Activated CD4-positive, alpha-beta T cell treated with anti-CD3 and anti-CD28 coated beads for 1 hour (primary cell): ENCODE data around the gene CHST15.
"Not testable (repeated sequence)": the region's sequence is repeated elsewhere in the genome, so short reads cannot be mapped to it uniquely, and the experiment has no call there.

ENCODE experiments used
- DNase-seq: peaks from one replicate; pipeline ENCODE4 v3.0.0-alpha.2; 2020

CHST15 gene

DNA sequence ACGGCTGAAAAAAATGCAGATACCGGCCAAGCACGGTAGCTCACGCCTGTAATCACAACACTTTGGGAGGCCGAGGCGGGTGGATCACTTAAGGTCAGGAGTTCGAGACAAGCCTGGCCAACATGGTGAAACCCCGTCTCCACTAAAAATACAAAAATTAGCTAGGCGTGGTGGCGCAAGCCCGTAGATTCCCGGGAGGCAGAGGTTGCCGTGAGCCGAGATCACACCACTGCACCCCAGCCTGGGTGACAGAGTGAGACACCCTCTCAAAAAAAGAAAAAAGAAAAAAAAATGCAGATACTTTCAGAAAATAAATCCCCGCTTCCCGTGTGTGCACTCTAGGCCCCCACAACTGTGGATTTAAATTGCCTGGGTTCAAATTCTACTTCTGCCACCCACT lies 2.4 kb upstream of the CHST15 start:
- DNase-seq, result not testable (repeated sequence)

DNA sequence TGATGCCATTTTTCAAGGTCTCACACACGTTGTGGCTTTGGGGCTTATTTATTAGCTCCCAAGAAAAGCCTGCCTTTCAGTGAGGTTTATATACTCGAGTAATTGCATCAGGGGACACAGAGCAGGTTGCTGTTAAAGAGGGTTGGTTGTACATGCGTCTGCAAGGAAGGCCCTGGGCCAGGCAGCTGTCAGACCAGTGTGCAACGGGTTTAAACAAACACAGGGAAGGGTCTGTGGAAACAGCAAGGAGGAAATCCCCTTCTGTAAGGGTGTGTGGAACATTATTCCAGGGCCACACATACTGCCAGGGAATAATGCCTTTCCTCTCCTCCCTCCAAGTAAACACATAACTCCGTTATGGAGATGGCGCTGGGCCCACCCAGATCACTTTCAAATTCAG lies 1.7 kb upstream of the CHST15 start:
- DNase-seq, result no peak

DNA sequence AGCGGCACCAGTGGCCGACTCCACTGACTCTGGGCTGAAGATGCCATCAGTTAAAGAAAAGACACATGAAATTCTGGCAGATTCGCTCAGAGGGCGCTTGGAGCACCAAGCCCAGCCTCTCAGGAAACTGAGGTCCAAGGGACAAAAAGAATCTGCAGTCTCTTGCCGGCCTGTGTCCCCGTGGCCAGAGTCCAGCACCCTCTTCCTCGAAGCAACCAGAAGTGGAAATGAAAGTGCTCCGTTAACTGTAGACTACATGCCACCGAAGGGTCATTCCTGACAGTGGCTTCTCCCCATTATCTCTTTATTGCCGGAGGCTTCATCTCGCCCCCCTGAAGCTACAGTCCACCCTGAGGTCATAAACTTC lies 1.0 kb upstream of the CHST15 start:
- no peak for DNase-seq

DNA sequence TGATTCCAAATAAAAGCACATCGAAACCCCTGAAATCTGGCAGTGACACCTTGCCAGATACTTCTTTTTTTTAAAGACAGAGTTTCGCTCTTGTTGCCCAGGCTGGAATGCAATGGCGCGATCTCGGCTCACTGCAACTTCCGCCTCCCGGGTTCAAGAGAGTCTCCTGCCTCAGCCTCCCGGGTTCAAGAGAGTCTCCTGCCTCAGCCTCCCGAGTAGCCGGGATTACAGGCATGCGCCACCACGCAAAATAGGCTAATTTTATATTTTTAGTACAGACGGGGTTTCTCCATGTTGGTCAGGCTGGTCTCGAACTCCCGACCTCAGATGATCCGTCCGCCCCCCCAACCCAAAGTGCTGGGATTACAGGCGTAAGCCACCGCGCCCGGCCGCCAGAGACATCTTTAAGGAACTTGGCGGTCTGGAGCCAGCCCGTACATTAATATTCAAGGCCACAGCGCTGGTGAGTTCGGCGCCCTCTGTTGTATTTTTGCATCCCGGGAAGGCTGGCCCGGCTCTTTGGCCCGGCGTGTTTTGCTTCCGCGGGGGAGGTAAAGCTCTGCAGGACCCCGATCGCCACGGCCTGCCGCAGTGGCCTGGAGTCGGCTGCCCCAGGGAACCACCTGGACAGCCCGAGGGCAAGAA lies 498 bp upstream of the CHST15 start:
- DNase-seq, result not testable (repeated sequence)

DNA sequence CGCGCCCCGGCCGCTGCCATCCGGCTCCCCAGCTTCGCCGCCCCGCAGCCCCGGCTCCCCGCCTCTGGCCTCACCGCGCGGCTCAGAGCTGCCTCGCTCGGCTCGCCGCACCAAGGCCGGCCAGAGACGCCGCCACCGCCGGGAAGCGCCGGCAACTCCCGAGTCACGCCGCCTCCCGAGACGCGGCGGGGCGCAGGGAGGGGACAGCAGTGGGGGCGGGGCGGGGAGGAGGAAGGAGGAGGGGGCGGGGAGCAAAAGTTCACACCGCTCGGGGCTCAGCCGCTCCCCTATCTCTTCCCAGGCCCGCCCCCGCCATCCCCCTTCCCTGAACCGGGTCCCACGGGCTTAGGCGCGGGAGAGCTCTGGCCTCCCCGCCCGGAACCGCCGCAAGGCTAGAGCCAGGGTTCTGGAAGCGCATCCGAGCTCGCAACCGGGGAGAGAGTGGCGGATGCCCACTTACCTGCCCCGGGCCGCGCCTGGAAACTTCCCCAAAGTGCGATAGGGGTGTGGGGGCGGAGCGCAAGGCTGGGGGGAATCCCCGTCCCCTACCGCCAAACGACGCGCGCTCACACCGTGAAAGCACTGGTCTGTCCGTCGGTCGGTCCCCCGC lies 1.0 kb downstream of the CHST15 start:
- DNase-seq, result no peak

DNA sequence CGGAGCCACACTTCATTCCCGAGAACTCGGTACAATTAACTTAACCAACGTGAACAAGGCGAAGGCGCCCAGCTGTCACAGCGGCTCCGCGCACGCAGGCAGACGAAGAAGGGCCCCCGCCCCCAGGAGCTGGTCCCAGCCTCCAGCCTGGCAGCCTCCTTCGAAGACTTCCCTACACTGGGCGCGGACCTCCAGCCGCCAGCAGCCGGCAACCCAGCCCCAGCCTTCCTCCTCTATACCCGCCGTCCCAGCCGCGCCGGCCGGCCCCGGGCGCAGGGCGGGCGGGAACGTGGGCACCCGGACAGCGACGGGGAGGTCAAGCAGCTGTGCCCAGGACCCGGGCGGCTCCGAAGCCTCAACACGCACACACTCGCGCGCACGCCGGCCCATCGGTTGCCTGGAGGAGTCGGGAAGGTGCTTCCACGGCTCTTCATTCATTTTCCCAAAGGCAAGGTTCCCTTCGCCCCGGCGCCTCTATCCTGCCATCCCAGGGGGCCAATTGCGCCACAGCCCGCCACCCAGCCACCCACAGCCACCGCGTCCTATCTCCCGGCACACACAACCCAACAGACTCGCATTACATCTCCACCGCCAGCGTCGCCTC lies 1.6 kb downstream of the CHST15 start:
- DNase-seq, result no peak

DNA sequence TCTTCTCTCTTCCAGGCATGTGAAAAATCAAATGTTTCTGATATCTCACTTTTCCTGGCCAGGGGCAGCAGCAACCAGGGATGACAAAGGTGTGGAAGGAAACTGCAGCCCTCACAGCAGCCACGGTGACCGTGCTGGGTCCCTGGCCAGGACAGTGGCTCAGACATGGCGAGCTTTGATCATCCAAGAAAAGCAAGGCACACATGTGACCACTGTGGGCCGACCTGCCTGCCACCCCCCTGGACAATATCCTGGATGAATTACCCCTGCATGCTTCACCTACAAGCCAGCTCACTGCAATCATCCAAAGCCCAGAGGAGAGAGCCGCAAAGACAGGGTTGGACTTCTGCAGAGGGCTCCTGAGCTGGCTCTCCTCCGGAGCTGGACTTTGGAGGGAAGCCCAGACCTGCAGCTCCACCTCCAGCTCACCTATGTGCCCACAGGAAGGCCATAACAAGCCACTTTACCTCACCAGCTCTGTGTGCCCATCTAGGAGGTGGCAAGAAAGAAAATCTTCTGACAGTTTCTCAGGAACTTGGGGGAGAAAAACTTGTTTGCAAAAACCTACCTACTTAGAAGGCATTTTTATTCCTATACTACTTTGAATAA lies 2.7 kb downstream of the CHST15 start:
- DNase-seq, result no peak

DNA sequence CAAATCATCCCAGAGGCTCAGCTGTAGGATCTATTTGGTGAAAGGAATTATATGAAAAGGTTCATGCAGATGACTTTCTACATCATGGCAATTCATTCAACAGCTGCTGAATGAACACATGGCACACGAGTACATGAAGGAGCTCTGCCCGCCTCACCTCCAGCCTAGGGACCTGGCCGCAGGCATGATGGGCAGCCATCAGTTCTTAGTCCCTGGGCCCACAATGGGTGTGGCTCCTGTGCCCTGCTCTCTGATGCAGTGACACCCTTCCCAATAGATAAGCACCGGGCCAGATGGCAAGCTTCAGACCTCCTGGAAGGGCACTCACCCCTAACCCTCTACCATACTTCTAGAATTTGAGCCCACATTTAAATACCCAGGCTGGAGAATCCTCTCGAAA lies 3.5 kb downstream of the CHST15 start:
- no peak for DNase-seq

DNA sequence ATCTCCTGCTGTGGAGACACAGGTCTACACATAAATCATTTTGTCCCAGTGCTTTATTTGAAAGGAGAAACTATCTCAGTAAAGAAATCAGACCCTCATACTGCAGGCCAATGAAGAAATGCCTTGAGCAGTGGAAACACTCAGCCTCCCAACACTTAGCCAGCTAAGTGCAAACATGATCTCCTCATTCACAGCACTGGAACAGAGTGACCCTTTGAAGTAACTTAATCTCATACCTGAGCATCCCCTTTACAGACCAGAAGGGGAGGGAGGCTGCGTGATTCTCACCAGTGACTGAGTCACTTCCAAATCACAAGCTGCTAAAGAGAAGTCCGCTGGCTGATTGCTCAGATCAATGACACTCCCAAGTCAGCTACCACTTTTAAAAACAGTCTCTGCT lies 4.5 kb downstream of the CHST15 start:
- DNase-seq, result no peak

DNA sequence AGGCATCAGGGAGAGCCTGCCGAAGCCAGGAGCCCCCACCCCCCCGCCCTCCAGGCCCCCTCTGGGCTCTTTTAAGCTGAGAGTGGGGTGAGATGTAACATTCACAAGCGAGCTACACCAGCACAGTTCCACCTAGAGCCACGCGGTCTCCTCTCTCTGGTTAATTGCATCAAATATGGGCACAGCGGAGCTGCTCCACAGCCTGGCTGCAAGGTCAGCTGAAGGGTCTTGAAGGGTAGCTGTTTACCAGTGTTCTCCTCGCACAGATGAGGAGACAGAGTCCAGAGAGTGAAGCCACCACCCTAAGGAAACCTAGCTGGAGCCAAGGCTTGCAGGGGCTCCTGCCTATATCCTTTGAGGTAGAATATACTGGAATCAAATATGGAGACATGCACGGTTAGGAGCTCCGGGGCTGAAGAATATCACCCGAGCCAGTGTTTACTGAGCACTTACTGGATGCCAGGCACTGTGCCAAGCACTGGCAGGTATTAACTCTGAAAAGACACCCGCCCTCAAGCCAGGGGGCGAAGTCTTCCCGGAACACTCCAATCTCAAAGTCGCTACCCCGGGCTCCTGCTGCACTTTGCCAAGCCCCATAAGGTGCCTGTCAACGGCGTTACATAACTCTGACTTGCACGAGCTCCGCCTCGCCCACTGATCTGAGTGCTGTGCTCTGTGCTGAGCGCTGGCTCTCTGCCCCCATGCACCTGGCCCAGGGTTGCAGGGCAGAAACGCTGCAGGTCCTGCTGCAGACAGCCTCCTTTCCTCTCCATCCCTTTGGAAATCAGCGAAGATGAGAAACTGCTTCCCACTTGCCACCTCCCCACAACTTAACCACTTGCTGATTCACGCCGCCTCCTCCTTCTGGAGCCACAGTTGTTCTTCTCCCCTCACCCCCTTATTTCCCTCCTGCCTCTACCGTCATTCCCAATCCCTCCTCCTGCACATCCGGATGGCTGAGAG lies 5.4 kb downstream of the CHST15 start:
- no peak for DNase-seq

DNA sequence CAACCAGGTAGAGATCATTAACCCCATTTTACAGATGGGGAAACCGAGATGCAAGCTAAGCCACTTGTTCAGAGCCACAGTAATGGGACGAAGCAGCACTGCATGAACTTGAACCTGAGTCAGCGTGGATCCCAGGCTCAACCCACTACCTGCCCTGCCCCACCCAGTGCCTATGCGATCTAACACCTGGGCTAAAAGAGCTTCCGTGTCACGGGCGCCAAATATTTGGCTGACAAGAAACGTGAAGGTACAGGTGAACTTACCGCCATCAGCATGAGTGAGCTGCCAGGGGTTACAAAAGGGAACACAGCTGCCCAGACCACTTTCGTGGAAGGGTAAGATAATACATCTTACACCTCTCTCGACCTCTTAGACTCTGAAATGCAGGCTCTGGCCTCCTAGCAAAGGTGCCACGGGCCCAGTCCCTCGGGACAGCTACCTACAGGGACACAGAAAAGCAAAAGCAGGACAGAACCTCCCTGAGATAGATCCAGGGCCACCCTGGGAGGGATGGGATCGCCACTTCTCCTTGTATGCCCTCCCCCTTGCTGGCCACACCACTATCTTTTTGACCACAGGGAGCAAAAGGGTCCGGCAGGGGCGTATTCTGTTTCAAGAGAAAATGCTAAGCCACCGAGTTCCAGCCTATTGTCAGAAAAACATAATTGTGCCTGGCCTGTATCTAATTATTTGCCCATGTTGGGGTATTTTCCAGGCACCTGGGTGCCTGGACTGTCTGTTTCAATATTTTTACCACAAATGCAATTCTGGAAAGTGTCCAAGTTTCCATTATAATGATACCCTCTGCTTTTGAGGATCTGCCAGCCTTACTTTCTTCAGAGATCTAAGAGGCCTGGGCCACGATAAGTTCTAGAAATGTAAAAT lies 6.4 kb downstream of the CHST15 start:
- DNase-seq, result no peak

DNA sequence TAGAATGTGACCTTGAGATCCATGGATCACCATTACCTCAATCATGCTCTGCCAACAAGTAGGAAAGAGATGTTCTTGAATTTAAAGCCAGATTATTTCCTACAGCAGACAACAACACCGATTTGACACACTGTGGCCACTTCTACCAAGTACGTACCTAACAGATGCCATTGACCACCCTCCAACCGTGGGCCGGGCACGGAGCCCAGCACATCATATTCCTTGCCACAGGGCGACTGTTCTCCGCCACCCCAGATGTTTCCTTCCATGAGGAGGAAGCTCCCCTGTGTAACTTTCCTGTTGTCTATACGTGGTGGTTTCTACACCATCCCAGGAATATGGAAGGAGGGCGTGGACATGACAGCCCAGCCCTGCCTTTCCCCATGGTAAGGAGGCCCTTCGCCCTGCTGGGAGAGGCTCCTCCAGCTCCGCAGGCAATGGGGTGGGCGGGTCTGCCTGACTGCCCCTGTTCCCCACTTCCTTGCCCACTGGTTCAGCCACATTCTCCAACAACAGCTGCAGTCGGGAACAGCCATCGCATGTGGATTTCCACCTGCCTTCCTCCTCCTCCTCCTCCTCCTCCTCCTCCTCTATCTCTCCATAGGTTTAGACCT lies 7.2 kb downstream of the CHST15 start:
- DNase-seq, result no peak

DNA sequence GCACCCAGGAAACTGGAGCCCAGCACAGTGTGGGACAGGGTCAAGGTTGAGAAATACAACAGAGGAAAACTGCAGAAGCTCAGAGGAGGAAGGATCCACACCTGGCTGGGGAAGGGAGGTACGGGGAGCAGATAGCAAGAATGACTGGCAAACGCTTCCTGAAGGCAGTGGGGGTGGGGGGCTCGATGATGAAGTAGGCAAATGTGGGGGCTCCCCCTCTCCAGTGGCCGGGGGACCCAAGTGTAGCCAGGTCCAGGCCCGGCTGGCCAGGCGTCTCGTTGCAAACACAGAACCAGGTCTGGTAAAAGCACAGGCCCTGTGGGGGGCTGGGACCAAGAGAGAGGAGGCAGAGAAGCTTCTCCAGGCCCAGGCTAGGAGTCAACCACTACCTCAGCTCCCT lies 7.7 kb downstream of the CHST15 start:
- no peak for DNase-seq

DNA sequence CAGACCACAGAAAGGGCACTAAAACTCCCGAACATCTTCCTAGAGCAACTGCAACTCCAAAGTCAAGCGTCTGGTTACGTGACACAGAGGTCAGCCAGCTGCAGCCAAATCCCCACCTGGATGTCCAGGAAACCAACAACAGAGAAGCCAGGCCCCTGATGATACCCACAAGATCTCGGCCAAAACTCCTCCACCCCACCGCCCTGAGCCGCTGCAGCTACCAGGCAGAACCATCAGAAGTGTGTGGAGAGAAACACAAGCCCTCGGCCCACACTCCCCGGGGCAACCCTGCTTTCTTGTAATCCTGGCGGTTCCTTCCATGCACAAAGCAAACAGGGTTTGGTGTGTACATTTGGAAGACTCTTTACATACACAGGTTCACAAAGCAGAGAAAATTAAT lies 8.7 kb downstream of the CHST15 start:
- DNase-seq, result no peak

DNA sequence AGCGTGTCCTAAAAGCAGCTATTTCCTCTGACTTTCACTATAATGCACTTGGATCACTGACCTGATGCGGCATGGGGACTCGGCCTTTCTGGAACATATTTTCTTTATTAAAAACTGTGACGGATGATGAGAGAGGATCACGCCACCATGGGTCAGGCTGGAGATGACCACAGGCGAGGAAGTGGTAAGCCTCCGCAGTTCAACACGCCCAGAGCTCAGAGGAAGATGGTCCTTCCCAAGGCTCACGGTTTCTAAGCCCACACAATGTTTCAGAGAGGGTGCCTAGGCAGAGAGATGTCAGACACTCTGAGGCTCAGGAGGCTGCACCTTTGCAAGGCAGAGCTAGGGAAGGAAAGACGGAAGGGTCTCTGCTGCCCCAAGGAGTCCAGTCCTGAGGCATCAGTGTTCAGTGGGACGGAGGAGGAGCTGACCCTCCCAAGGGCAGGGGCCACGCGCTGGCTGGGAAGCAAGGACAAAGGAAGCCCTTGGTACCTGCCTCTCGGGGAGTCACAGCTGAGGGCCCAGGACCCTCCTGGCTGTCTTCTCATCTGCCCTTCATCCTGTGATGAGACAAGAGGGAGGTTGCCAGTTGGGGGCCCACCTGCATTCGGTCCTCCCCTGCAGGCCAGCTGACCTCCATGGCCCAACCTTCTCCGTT lies 9.5 kb downstream of the CHST15 start:
- DNase-seq, result no peak

DNA sequence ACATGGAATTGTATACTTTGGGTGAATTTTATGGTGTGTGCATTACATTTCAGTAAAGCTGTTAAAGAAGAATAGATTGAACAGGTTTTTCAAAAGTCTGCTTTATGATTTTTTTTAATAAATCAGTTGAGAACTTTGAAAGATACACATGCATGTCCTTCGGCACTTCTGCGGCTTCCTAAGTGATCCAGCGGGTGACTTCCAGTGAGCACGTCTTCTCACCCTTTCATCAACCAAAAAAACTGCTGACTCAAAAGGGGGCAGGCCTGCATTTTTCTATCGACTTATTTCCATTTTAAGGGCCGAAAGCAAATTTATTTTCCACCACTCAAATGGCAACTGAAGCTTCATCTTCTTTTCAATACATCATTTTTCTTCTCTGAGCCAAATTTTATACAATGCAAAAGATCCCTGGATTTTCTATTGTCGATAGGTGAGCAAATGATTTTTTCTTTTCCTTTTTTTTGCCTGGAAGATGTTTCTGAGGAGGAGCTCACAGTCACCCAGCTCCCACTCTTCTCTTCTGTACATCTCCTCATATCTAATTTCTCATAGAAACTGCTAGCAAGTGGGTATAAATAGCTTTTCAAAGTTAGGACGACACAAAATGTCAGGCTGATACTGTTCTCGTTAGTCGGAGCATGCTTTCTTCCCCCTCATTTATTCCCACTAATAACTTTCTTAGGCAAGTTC lies 10.2 kb downstream of the CHST15 start:
- DNase-seq, result no peak

DNA sequence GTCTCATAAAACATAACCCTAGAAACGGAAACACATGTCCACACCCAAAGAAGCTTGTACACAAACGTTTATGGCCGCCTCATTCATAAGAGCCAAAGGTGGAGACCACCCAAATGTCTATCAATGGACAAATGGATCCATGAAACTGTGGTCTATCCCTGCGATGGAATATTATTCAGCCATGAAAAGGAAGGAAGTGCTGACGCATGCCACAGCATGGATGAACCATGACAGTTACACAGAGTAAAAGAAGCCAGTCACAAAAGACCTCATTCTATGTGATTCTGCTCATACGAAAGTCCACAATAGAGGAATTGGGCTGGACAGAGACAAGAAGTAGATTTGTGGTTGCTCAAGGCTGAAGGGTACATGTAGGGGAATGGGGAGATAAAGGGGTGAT lies 10.8 kb downstream of the CHST15 start:
- DNase-seq, result no peak

DNA sequence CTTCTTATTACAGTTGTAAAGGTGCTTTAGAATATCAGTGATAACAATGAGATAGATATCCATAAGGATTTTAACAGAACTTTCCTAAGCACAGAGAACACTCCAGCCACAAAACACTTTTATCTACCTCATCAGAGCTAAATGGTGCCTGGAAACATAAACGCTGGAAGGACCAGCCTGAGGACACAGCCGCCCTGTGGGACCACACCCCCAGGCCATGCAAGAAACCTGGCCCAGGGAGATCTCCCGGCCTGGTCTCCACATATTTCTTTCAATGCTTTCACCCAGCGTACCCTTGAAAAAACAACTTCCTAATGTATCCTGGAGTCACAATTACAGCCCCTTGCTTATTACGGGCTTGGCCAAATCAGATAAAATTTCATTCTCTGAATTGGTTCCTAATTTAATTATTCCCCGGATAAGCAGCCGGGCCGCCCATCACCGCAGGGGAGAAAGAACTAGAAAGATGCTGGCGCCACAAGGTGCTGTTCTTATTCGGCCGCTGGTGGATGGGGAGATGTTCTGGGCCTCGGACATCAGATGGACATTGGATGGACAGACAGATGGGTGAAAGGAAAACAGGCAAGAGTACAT lies 11.8 kb downstream of the CHST15 start:
- DNase-seq, result no peak

DNA sequence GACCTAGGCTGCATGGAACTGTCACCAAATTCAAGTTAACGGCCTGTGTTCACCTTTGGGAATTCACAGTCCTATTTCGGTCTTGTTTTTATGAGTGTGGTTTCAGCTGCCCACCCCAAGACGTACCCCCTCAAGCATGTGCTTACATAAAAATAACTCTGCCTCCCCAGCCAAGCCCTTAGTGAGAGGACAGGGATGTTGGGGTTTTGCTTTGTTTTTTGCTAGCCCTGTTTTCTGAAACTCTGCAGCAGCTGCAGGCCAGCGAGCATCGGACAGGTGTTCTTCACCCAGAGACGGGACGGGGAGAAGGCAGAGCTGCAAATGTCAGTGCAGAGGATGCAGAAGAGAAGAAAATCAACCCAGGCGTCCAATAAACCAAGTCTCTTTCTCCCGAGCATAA lies 13.5 kb downstream of the CHST15 start:
- no peak for DNase-seq

DNA sequence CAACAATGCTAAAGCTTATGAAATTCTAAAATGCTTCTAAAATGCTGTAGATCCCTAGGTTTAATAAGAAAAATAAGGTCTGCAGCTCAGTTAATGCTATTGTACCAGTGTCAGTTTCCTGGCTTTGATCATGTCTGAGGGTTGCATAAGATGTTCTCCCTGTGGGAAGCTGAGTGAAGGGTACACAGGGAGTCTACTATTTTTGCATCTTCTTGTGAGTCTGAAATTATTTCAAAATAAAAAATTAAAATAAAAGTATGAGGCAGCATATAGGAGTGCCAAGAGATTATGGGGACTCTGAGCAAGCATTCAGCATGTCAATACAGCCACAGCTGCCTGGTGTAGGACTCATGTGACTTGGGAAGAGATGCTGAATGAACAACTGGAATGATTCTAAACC lies 14.7 kb downstream of the CHST15 start:
- no peak for DNase-seq
